Progenitor cell of endocrine pancreas (in vitro differentiated cells): ENCODE measurements around the gene KIF2A. TPM values are rescaled to one million over a fixed set of nuclear protein-coding genes. Genes with fewer than 3 reads are reported as not detected.
A peak's percentile ranks its signal among the peaks of the same experiment; 100 is the strongest.

Experiments
- DNase-seq: peaks from one replicate; pipeline ENCODE4 v3.0.0; 2021; ENCODE audit warnings: low spot score; ENCODE audit not compliant: unreplicated experiment
- H3K27ac Mint-ChIP-seq: 2 replicates; pipeline ENCODE4 v1.8.0; 2021; ENCODE audit warnings: mild to moderate bottlenecking, moderate library complexity, mixed read lengths
- H3K27me3 Mint-ChIP-seq: 2 replicates; pipeline ENCODE4 v1.8.0; 2021; ENCODE audit warnings: mixed read lengths
- H3K36me3 Mint-ChIP-seq: 2 replicates; pipeline ENCODE4 v1.8.0; 2022; ENCODE audit warnings: mixed read lengths; ENCODE audit not compliant: insufficient read depth
- H3K4me1 Mint-ChIP-seq: 2 replicates; pipeline ENCODE4 v1.8.0; 2021; ENCODE audit warnings: low read depth, mixed read lengths
- H3K4me3 Mint-ChIP-seq: 2 replicates; pipeline ENCODE4 v1.8.0; 2021; ENCODE audit warnings: low read depth, mild to moderate bottlenecking, moderate library complexity, mixed read lengths
- H3K9me3 Mint-ChIP-seq: 2 replicates; pipeline ENCODE4 v1.8.0; 2021; ENCODE audit warnings: low read depth, mixed read lengths
- total RNA-seq: library from RNA; stranded (reverse); gene quantifications from 2 replicates; pipeline ENCODE4 v1.2.1, GENCODE V29; 2021
- TF ChIP-seq, protein P1 (sequence below): fragments of 200-600 bp; sonication (generic); IDR thresholded peaks from one replicate; pipeline ENCODE4 v1.5.0; 2021; ENCODE audit warnings: antibody characterized with exemption, mild to moderate bottlenecking; ENCODE audit not compliant: unreplicated experiment

The KIF2A gene
- total RNA-seq, 1 donor from 2014 or later: 75.3 TPM

DNA sequence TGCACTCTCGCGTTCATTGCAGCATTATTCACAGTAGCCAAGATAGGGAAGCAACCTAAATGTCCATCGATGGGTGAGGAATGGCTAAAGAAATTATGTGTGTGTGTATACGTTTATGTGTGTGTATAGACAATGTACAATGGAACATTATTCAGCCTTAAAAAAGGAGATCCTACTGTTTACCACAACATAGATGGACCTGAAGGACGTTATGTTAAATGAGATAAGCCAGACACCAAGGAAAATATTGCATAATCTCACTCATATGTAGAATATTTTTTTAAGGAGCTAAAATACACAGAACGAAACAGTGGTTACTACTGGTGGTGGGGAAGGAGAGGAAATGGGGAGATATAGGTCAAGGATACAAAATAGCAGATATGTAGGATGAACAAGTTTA is 2.4 kb downstream of the KIF2A start:
- no peak for DNase-seq
- no peak overlapping the region for H3K27ac Mint-ChIP-seq
- H3K9me3 Mint-ChIP-seq: no peaks in the 10 kb centered on the region
- no peaks in the 10 kb centered on the region for H3K36me3 Mint-ChIP-seq
- H3K4me1 Mint-ChIP-seq: peaks cover 29% of the 10 kb centered on the region
- peak overlapping the region; percentile 98 for H3K4me3 Mint-ChIP-seq
- no peaks in the 10 kb centered on the region for H3K27me3 Mint-ChIP-seq
- TF ChIP-seq, protein P1, sequence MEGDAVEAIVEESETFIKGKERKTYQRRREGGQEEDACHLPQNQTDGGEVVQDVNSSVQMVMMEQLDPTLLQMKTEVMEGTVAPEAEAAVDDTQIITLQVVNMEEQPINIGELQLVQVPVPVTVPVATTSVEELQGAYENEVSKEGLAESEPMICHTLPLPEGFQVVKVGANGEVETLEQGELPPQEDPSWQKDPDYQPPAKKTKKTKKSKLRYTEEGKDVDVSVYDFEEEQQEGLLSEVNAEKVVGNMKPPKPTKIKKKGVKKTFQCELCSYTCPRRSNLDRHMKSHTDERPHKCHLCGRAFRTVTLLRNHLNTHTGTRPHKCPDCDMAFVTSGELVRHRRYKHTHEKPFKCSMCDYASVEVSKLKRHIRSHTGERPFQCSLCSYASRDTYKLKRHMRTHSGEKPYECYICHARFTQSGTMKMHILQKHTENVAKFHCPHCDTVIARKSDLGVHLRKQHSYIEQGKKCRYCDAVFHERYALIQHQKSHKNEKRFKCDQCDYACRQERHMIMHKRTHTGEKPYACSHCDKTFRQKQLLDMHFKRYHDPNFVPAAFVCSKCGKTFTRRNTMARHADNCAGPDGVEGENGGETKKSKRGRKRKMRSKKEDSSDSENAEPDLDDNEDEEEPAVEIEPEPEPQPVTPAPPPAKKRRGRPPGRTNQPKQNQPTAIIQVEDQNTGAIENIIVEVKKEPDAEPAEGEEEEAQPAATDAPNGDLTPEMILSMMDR: no peak

DNA sequence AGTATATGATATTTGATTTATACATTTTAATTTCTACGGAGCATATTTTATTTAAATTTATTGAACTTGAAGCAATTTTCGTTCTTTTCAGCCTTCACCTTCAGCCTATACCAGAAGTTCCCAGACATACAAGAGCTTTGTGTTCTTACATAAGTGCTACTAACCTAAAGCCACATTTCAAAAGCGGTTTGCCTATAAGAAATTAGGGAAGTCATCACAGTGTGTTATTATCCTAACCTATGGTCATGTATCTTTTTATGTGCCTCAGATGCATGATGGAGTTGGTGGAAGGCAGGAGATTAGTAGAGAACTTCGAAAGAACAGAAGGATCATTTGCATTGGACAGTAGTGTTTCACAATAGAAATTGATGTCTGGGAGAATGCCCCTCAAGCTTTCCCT is 3.1 kb downstream of the KIF2A start:
- no peak for DNase-seq
- no peaks in the 10 kb centered on the region for H3K27me3 Mint-ChIP-seq
- no peaks in the 10 kb centered on the region for H3K36me3 Mint-ChIP-seq
- no peak overlapping the region for H3K4me3 Mint-ChIP-seq
- TF ChIP-seq, protein P1: no peak
- H3K4me1 Mint-ChIP-seq: peaks cover 29% of the 10 kb centered on the region
- H3K27ac Mint-ChIP-seq: no peak overlapping the region
- no peaks in the 10 kb centered on the region for H3K9me3 Mint-ChIP-seq

DNA sequence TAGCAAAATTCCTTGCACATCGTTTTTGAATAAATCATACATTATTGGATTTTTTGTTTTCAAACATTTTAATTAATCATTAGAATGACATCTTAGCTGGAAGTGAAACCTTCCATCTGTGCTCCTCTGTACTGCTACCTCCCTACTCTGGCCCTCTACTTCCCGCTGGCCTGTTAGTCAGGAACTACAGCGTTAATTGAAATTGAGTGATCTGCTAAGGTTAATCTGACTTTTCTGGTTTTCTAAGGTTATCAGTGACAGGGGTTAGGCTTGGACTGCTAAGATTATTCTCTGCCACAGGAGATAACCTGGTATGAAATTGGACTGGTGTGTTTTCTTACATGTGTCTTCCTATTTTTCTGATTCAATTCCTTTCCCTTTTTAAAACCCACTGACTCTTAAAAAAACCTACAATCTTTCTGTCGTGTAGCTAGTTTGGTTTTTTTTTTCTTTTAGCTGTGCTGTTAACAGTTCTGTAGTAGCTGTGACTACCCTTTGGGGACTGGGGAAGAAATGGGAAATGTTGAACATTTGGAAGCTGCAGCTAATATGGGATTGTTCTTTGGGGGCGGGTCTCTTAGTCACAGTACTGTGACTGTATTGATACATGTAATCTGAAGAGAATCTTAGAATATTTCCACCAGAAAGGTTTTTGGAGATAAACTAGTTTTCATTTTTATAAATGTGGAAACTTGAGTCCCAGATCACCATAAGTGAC is 4.6 kb downstream of the KIF2A start:
- H3K4me3 Mint-ChIP-seq: no peak overlapping the region
- TF ChIP-seq, protein P1: no peak

DNA sequence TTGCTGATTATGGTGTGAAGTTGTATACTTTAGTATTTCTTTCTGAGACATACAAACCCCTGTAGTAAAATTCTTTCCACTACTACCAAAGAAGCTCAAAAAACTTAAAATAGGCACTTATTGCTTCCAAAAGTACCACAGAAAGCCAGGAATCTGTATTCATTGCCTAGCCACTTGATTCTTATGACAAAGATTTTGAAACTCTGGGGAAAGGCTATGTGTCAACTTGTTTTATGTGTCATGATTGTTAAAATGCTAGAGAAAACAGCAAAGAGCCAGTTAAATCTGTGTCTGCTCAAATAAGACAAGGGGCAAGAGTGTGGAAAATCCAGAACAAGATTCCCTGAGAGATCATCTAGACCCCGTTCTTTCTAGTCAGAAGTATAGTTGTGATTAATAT is 6.0 kb downstream of the KIF2A start:
- H3K4me3 Mint-ChIP-seq: no peak overlapping the region
- H3K4me1 Mint-ChIP-seq: peaks cover 37% of the 10 kb centered on the region
- TF ChIP-seq, protein P1: no peak
- H3K9me3 Mint-ChIP-seq: no peaks in the 10 kb centered on the region
- DNase-seq: no peak
- no peaks in the 10 kb centered on the region for H3K27me3 Mint-ChIP-seq
- no peaks in the 10 kb centered on the region for H3K36me3 Mint-ChIP-seq
- no peak overlapping the region for H3K27ac Mint-ChIP-seq

More for the DNA sequence above, 4.6 kb downstream of the KIF2A start:
- Mint-ChIP-seq H3K27ac (peak overlapping the region; percentile 53), H3K4me1 (peaks cover 33% of the 10 kb centered on the region), H3K36me3 (no peaks in the 10 kb centered on the region), H3K27me3 (no peaks in the 10 kb centered on the region), H3K9me3 (no peaks in the 10 kb centered on the region)
- no peak for DNase-seq

DNA sequence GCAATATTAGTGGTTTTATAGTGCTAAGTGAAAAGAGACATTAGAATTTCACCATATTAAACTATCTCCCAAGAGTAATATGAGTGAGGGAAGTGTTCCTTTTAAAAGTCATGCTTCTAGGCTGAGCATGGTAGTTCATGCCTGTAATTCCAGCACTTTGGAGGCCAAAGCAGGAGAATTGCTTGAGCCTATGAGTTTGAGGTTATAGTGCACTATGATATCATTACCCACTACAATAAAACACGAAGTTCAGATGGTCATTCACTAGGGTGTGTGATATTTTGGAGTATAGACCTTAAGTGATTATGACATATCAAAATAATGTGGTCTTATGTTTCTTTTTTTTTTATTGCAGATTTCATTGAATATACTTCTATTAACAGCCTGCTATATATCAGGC is 6.7 kb downstream of the KIF2A start:
- peaks cover 34% of the 10 kb centered on the region for H3K4me1 Mint-ChIP-seq
- H3K27me3 Mint-ChIP-seq: no peaks in the 10 kb centered on the region
- H3K36me3 Mint-ChIP-seq: no peaks in the 10 kb centered on the region
- no peak for DNase-seq
- no peaks in the 10 kb centered on the region for H3K9me3 Mint-ChIP-seq
- no peak overlapping the region for H3K4me3 Mint-ChIP-seq
- TF ChIP-seq, protein P1: no peak
- H3K27ac Mint-ChIP-seq: no peak overlapping the region
